GM18499 (cell line): ENCODE results near the gene CDH13.

Source experiments
- ATAC-seq: cut with Tn5 transposase; IDR thresholded peaks from one replicate; pipeline ENCODE4 v1.9.1; 2021; ENCODE audit warnings: moderate number of reproducible peaks; ENCODE audit not compliant: insufficient read depth, unreplicated experiment

CDH13 gene

GRCh38 chr16:83602761-83603722 is 976.3 kb downstream of the CDH13 start:
- no peak for ATAC-seq

- no peak for ATAC-seq
Observed at GRCh38 chr16:83603723-83604570, 977.2 kb downstream of the CDH13 start.

GRCh38 chr16:83606486-83607030 is 979.8 kb downstream of the CDH13 start:
- ATAC-seq = no peak

- ATAC-seq = no peak
Observed at GRCh38 chr16:83609178-83609577, 982.4 kb downstream of the CDH13 start.

- ATAC-seq = no peak
Observed at GRCh38 chr16:83615141-83615952, 988.6 kb downstream of the CDH13 start.

GRCh38 chr16:83615953-83616350 is 989.2 kb downstream of the CDH13 start:
- no peak for ATAC-seq

GRCh38 chr16:83619381-83620150 is 992.8 kb downstream of the CDH13 start:
- ATAC-seq = no peak

GRCh38 chr16:83622010-83622409 is 995.2 kb downstream of the CDH13 start:
- no peak for ATAC-seq

- no peak for ATAC-seq
Observed at GRCh38 chr16:83623091-83623730, 996.4 kb downstream of the CDH13 start.

- ATAC-seq = no peak
Observed at GRCh38 chr16:83623892-83624291, 997.1 kb downstream of the CDH13 start.

GRCh38 chr16:83624429-83625120 is 997.8 kb downstream of the CDH13 start:
- no peak for ATAC-seq

GRCh38 chr16:83626204-83626603 is 999.4 kb downstream of the CDH13 start:
- ATAC-seq = no peak

- ATAC-seq = no peak
Observed at GRCh38 chr16:83626676-83627075, 999.9 kb downstream of the CDH13 start.

- ATAC-seq = no peak
Observed at GRCh38 chr16:83627996-83628395, 1001.2 kb downstream of the CDH13 start.

- ATAC-seq = no peak
Observed at GRCh38 chr16:83629426-83629825, 1002.7 kb downstream of the CDH13 start.

- no peak for ATAC-seq
Observed at GRCh38 chr16:83629836-83630235, 1003.1 kb downstream of the CDH13 start.

- ATAC-seq = no peak
Observed at GRCh38 chr16:83630979-83631378, 1004.2 kb downstream of the CDH13 start.

GRCh38 chr16:83633286-83633685 is 1006.5 kb downstream of the CDH13 start:
- no peak for ATAC-seq
